IPS-18a (cell line): Measurements from ENCODE around the gene TNIK.
"Not testable (repeated sequence)": the region's sequence is repeated elsewhere in the genome, so short reads cannot be mapped to it uniquely, and the experiment has no call there.

Source experiments
- H3K27ac ChIP-seq: one replicate; pipeline ENCODE4 v1.5.1; 2013; ENCODE audit warnings: low read length
- H3K27me3 ChIP-seq: one replicate; pipeline ENCODE4 v1.6.1; 2013; ENCODE audit warnings: mild to moderate bottlenecking, low read length; ENCODE audit not compliant: control insufficient read depth, insufficient read depth
- H3K36me3 ChIP-seq: one replicate; pipeline ENCODE4 v1.6.1; 2013; ENCODE audit warnings: low read depth, low read length; ENCODE audit not compliant: control insufficient read depth
- H3K4me1 ChIP-seq: one replicate; pipeline ENCODE4 v1.6.1; 2013; ENCODE audit warnings: low read depth, low read length; ENCODE audit not compliant: control insufficient read depth
- H3K4me3 ChIP-seq: one replicate; pipeline ENCODE4 v1.5.1; 2013; ENCODE audit warnings: low read length
- H3K9ac ChIP-seq: one replicate; pipeline ENCODE4 v1.6.1; 2013; ENCODE audit warnings: mild to moderate bottlenecking, low read length, moderate library complexity
- H3K9me3 ChIP-seq: one replicate; pipeline ENCODE4 v1.6.1; 2013; ENCODE audit warnings: low read depth, low read length; ENCODE audit not compliant: control insufficient read depth

The TNIK gene

GRCh38 chr3:171382347-171382746 lies 77.9 kb downstream of the TNIK start:
- not testable (repeated sequence) for H3K27ac ChIP-seq, H3K36me3 ChIP-seq, H3K27me3 ChIP-seq, H3K9me3 ChIP-seq, H3K9ac ChIP-seq, H3K4me3 ChIP-seq
- peaks cover 48% of the 10 kb centered on the region for H3K4me1 ChIP-seq

- H3K36me3 ChIP-seq: no peaks in the 10 kb centered on the region
Measured at GRCh38 chr3:171380711-171381425, 79.3 kb downstream of the TNIK start.

GRCh38 chr3:171379961-171380483 lies 80.2 kb downstream of the TNIK start:
- Histone ChIP-seq H3K4me1 (peaks cover 39% of the 10 kb centered on the region), H3K4me3 (no peak overlapping the region), H3K9me3 (no peaks in the 10 kb centered on the region), H3K27me3 (no peaks in the 10 kb centered on the region), H3K9ac (no peak overlapping the region), H3K36me3 (no peaks in the 10 kb centered on the region), H3K27ac (no peak overlapping the region)

More at GRCh38 chr3:171380711-171381425, 79.3 kb downstream of the TNIK start:
- H3K4me1 ChIP-seq: peaks cover 48% of the 10 kb centered on the region
- H3K9ac ChIP-seq: no peak overlapping the region
- no peak overlapping the region for H3K4me3 ChIP-seq
- H3K27me3 ChIP-seq: no peaks in the 10 kb centered on the region
- H3K27ac ChIP-seq: no peak overlapping the region
- H3K9me3 ChIP-seq: no peaks in the 10 kb centered on the region

GRCh38 chr3:171379281-171379680 lies 80.9 kb downstream of the TNIK start:
- Histone ChIP-seq H3K4me1 (peaks cover 32% of the 10 kb centered on the region), H3K4me3 (no peak overlapping the region), H3K27me3 (no peaks in the 10 kb centered on the region), H3K36me3 (no peaks in the 10 kb centered on the region), H3K27ac (no peak overlapping the region), H3K9ac (no peak overlapping the region), H3K9me3 (no peaks in the 10 kb centered on the region)

GRCh38 chr3:171378586-171378985 lies 81.6 kb downstream of the TNIK start:
- H3K4me1 ChIP-seq: peaks cover 25% of the 10 kb centered on the region
- H3K9ac ChIP-seq: no peak overlapping the region
- no peak overlapping the region for H3K27ac ChIP-seq
- H3K4me3 ChIP-seq: no peak overlapping the region
- H3K9me3 ChIP-seq: no peaks in the 10 kb centered on the region
- H3K27me3 ChIP-seq: no peaks in the 10 kb centered on the region
- no peaks in the 10 kb centered on the region for H3K36me3 ChIP-seq

- Histone ChIP-seq H3K27ac (no peak overlapping the region), H3K36me3 (no peaks in the 10 kb centered on the region), H3K9ac (no peak overlapping the region), H3K4me3 (no peak overlapping the region), H3K4me1 (peaks cover 18% of the 10 kb centered on the region), H3K27me3 (no peaks in the 10 kb centered on the region), H3K9me3 (no peaks in the 10 kb centered on the region)
Measured at GRCh38 chr3:171377859-171378258, 82.3 kb downstream of the TNIK start.

- Histone ChIP-seq H3K36me3 (no peaks in the 10 kb centered on the region), H3K9me3 (no peaks in the 10 kb centered on the region), H3K27me3 (no peaks in the 10 kb centered on the region), H3K9ac (no peak overlapping the region), H3K4me3 (no peak overlapping the region), H3K4me1 (peaks cover 15% of the 10 kb centered on the region), H3K27ac (no peak overlapping the region)
Measured at GRCh38 chr3:171376596-171376947, 83.6 kb downstream of the TNIK start.

GRCh38 chr3:171375666-171376595 lies 84.3 kb downstream of the TNIK start:
- Histone ChIP-seq H3K27me3 (no peaks in the 10 kb centered on the region), H3K27ac (no peak overlapping the region), H3K4me1 (peaks cover 9% of the 10 kb centered on the region), H3K9me3 (no peaks in the 10 kb centered on the region), H3K4me3 (no peak overlapping the region), H3K36me3 (no peaks in the 10 kb centered on the region), H3K9ac (no peak overlapping the region)

- Histone ChIP-seq H3K36me3 (no peaks in the 10 kb centered on the region), H3K4me1 (no peaks in the 10 kb centered on the region), H3K27ac (no peak overlapping the region), H3K9ac (no peak overlapping the region), H3K4me3 (no peak overlapping the region), H3K9me3 (no peaks in the 10 kb centered on the region), H3K27me3 (no peaks in the 10 kb centered on the region)
Measured at GRCh38 chr3:171374661-171375285, 85.4 kb downstream of the TNIK start.

- H3K4me1 ChIP-seq: no peaks in the 10 kb centered on the region
- no peaks in the 10 kb centered on the region for H3K9me3 ChIP-seq
- no peaks in the 10 kb centered on the region for H3K27me3 ChIP-seq
- H3K27ac ChIP-seq: no peak overlapping the region
- no peaks in the 10 kb centered on the region for H3K36me3 ChIP-seq
- H3K4me3 ChIP-seq: no peak overlapping the region
- no peak overlapping the region for H3K9ac ChIP-seq
Measured at GRCh38 chr3:171374260-171374659, 85.9 kb downstream of the TNIK start.

- no peak overlapping the region for H3K9ac ChIP-seq
- no peaks in the 10 kb centered on the region for H3K4me1 ChIP-seq
- H3K27ac ChIP-seq: no peak overlapping the region
- H3K4me3 ChIP-seq: no peak overlapping the region
- H3K9me3 ChIP-seq: no peaks in the 10 kb centered on the region
- no peaks in the 10 kb centered on the region for H3K36me3 ChIP-seq
- no peaks in the 10 kb centered on the region for H3K27me3 ChIP-seq
Measured at GRCh38 chr3:171373711-171374110, 86.5 kb downstream of the TNIK start.
